GM19438 (cell line): ENCODE results near the gene ZFP92.

Experiments used
- ATAC-seq: cut with Tn5 transposase; IDR thresholded peaks from one replicate; pipeline ENCODE4 v1.9.1; 2021; ENCODE audit warnings: low read depth; ENCODE audit not compliant: unreplicated experiment

The ZFP92 gene

GRCh38 chrX:153450114-153450948 lies 39.1 kb downstream of the ZFP92 start:
- no peak for ATAC-seq

- no peak for ATAC-seq
Measured at GRCh38 chrX:153450949-153451277, 39.6 kb downstream of the ZFP92 start.

- ATAC-seq: no peak
Measured at GRCh38 chrX:153454901-153455550, 43.8 kb downstream of the ZFP92 start.

- no peak for ATAC-seq
Measured at GRCh38 chrX:153455571-153455970, 44.3 kb downstream of the ZFP92 start.

GRCh38 chrX:153456161-153456560 lies 44.9 kb downstream of the ZFP92 start:
- no peak for ATAC-seq

- ATAC-seq: no peak
Measured at GRCh38 chrX:153456704-153457103, 45.4 kb downstream of the ZFP92 start.

GRCh38 chrX:153457136-153457825 lies 46.0 kb downstream of the ZFP92 start:
- no peak for ATAC-seq

- no peak for ATAC-seq
Measured at GRCh38 chrX:153457827-153458466, 46.7 kb downstream of the ZFP92 start.

- no peak for ATAC-seq
Measured at GRCh38 chrX:153458476-153458875, 47.2 kb downstream of the ZFP92 start.

- no peak for ATAC-seq
Measured at GRCh38 chrX:153459986-153460385, 48.7 kb downstream of the ZFP92 start.

GRCh38 chrX:153460826-153461225 lies 49.6 kb downstream of the ZFP92 start:
- ATAC-seq: no peak
